Immature natural killer cell (primary cell): ENCODE data around the gene ASPSCR1. TPM values are rescaled to one million over a fixed set of nuclear protein-coding genes. Genes with fewer than 3 reads are reported as not detected.

Experiments
- DNase-seq, 3 donors: peaks; one replicate each; pipeline ENCODE4 v3.0.0; 2022; ENCODE audit warnings: mixed read lengths in 1 of 3
- H3K27ac Mint-ChIP-seq, 6 donors: one replicate each; pipeline ENCODE4 v1.8.0; 2020; ENCODE audit warnings: mixed read lengths in 6 of 6, mild to moderate bottlenecking in 5 of 6, inconsistent platforms in 4 of 6, moderate library complexity in 3 of 6
- H3K27me3 Mint-ChIP-seq, 3 donors: one replicate each; pipeline ENCODE4 v1.8.0; 2020 to 2021; ENCODE audit warnings: low read depth in 3 of 3, mild to moderate bottlenecking in 3 of 3, mixed read lengths in 3 of 3, moderate library complexity in 3 of 3, inconsistent platforms in 1 of 3
- H3K36me3 Mint-ChIP-seq, 3 donors: one replicate each; pipeline ENCODE4 v1.8.0; 2020; ENCODE audit warnings: mixed read lengths in 3 of 3, inconsistent platforms in 2 of 3, mild to moderate bottlenecking in 2 of 3
- H3K4me1 Mint-ChIP-seq, 2 donors: one replicate each; pipeline ENCODE4 v1.8.0; 2020; ENCODE audit warnings: inconsistent platforms in 2 of 2, mild to moderate bottlenecking in 2 of 2, mixed read lengths in 2 of 2, moderate library complexity in 1 of 2
- H3K4me3 Mint-ChIP-seq, 5 donors: one replicate each; pipeline ENCODE4 v1.8.0; 2020; ENCODE audit warnings: mild to moderate bottlenecking in 5 of 5, mixed read lengths in 5 of 5, inconsistent platforms in 3 of 5, moderate library complexity in 3 of 5
- H3K9me3 Mint-ChIP-seq, 6 donors: one replicate each; pipeline ENCODE4 v1.8.0; 2020; ENCODE audit warnings: mild to moderate bottlenecking in 6 of 6, mixed read lengths in 6 of 6, inconsistent platforms in 4 of 6, moderate library complexity in 3 of 6
- polyA plus RNA-seq, 3 donors: library from polyadenylated mRNA; unstranded; fragments of 300-500 nt; fragmentation: Illumina TruSeq; gene quantifications; one replicate each; pipeline ENCODE4 v1.2.3, GENCODE V29; 2021

The ASPSCR1 gene
- polyA plus RNA-seq, result 10 to 100 TPM; 21.1 to 32.9 (median 31.3) TPM

- Mint-ChIP-seq H3K36me3 (peaks cover 0 to 6% (median 4%) of the 10 kb centered on the region in 3 donors), H3K4me3 (peak within 1 kb of the TSS; percentile 91 to 96 (median 96)), H3K27ac (peak within 1 kb of the TSS; percentile 84 to 98 (median 95)), H3K27me3 (peaks cover 6 to 15% (median 10%) of the 10 kb centered on the region in 3 donors), H3K9me3 (peaks cover 0 to 2% (median 0%) of the 10 kb centered on the region in 6 donors), H3K4me1 (peaks cover 20 to 29% of the 10 kb centered on the region in 2 donors)
- DNase-seq, result peak; percentile 90 to 94 (median 93)
Observed at GRCh38 chr17:81977211-81977808, at the start of gene ASPSCR1. TSS of gene ASPSCR1 (plus strand) at chr17:81977629. CDS start at chr17:81977647, 18 bp downstream.

GRCh38 chr17:81927653-81928543 lies 49.5 kb upstream of the ASPSCR1 start, which contains the start of gene MAFG:
TSS of gene MAFG (minus strand) at chr17:81927735. CDS start at chr17:81923185, 4,550 bp downstream.
- peaks cover 7 to 12% of the 10 kb centered on the region in 2 donors for H3K4me1 Mint-ChIP-seq
- H3K4me3 Mint-ChIP-seq, result peak within 1 kb of the TSS; percentile 69 to 81 (median 73)
- DNase-seq, result peak; percentile 90 to 93 (median 92)
- peak within 1 kb of the TSS in 5 of 6 donors; percentile 40 to 64 (median 46) for H3K27ac Mint-ChIP-seq
- H3K9me3 Mint-ChIP-seq, result no peaks in the 10 kb centered on the region
- H3K36me3 Mint-ChIP-seq, result no peaks in the 10 kb centered on the region
- peaks cover 3 to 9% (median 6%) of the 10 kb centered on the region in 3 donors for H3K27me3 Mint-ChIP-seq

GRCh38 chr17:81928544-81929252 lies 48.7 kb upstream of the ASPSCR1 start:
- DNase-seq, result no peak
- Mint-ChIP-seq H3K4me1 (peaks cover 7 to 11% of the 10 kb centered on the region in 2 donors), H3K9me3 (no peaks in the 10 kb centered on the region), H3K36me3 (no peaks in the 10 kb centered on the region), H3K4me3 (peak overlapping the region; percentile 41 to 62 (median 53)), H3K27ac (no peak overlapping the region), H3K27me3 (peaks cover 3 to 11% (median 6%) of the 10 kb centered on the region in 3 donors)

GRCh38 chr17:81929253-81930141 lies 47.9 kb upstream of the ASPSCR1 start:
- Mint-ChIP-seq H3K4me3 (peak overlapping the region; percentile 41 to 62 (median 46)), H3K27me3 (peaks cover 3 to 11% (median 6%) of the 10 kb centered on the region in 3 donors), H3K4me1 (peaks cover 7 to 11% of the 10 kb centered on the region in 2 donors), H3K9me3 (no peaks in the 10 kb centered on the region), H3K36me3 (no peaks in the 10 kb centered on the region), H3K27ac (no peak overlapping the region)
- no peak for DNase-seq

- DNase-seq, result no peak
- H3K27ac Mint-ChIP-seq, result no peak overlapping the region
- H3K4me3 Mint-ChIP-seq, result no peak overlapping the region
Observed at GRCh38 chr17:81930142-81931125, 47.0 kb upstream of the ASPSCR1 start.

GRCh38 chr17:81931189-81931556 lies 46.3 kb upstream of the ASPSCR1 start:
- Mint-ChIP-seq H3K36me3 (no peaks in the 10 kb centered on the region), H3K4me3 (no peak overlapping the region), H3K4me1 (peaks cover 4% of the 10 kb centered on the region in 2 donors), H3K27me3 (peaks cover 3 to 11% (median 4%) of the 10 kb centered on the region in 3 donors), H3K27ac (no peak overlapping the region), H3K9me3 (no peaks in the 10 kb centered on the region)
- no peak for DNase-seq

More at GRCh38 chr17:81930142-81931125, 47.0 kb upstream of the ASPSCR1 start:
- Mint-ChIP-seq H3K36me3 (no peaks in the 10 kb centered on the region), H3K27me3 (peaks cover 3 to 14% (median 5%) of the 10 kb centered on the region in 3 donors), H3K9me3 (no peaks in the 10 kb centered on the region), H3K4me1 (peaks cover 7 to 10% of the 10 kb centered on the region in 2 donors)

GRCh38 chr17:81931557-81932332 lies 45.7 kb upstream of the ASPSCR1 start:
- Mint-ChIP-seq H3K27me3 (peaks cover 3 to 6% (median 4%) of the 10 kb centered on the region in 3 donors), H3K9me3 (no peaks in the 10 kb centered on the region), H3K36me3 (no peaks in the 10 kb centered on the region), H3K4me1 (peaks cover 0 to 5% of the 10 kb centered on the region in 2 donors), H3K4me3 (no peak overlapping the region), H3K27ac (no peak overlapping the region)
- no peak for DNase-seq

GRCh38 chr17:81932333-81932983 lies 45.0 kb upstream of the ASPSCR1 start:
- H3K36me3 Mint-ChIP-seq, result no peaks in the 10 kb centered on the region
- DNase-seq, result no peak
- peaks cover 3 to 4% (median 4%) of the 10 kb centered on the region in 3 donors for H3K27me3 Mint-ChIP-seq
- no peak overlapping the region for H3K4me3 Mint-ChIP-seq
- H3K4me1 Mint-ChIP-seq, result peaks cover 0 to 7% of the 10 kb centered on the region in 2 donors
- H3K9me3 Mint-ChIP-seq, result no peaks in the 10 kb centered on the region
- no peak overlapping the region for H3K27ac Mint-ChIP-seq

GRCh38 chr17:81933178-81933699 lies 44.2 kb upstream of the ASPSCR1 start:
- no peaks in the 10 kb centered on the region for H3K36me3 Mint-ChIP-seq
- no peaks in the 10 kb centered on the region for H3K9me3 Mint-ChIP-seq
- peaks cover 0 to 10% of the 10 kb centered on the region in 2 donors for H3K4me1 Mint-ChIP-seq
- no peak for DNase-seq
- peaks cover 2 to 4% (median 4%) of the 10 kb centered on the region in 3 donors for H3K27me3 Mint-ChIP-seq
- H3K4me3 Mint-ChIP-seq, result no peak overlapping the region
- H3K27ac Mint-ChIP-seq, result no peak overlapping the region

- no peaks in the 10 kb centered on the region for H3K9me3 Mint-ChIP-seq
- no peak overlapping the region for H3K4me3 Mint-ChIP-seq
- peaks cover 2 to 4% (median 4%) of the 10 kb centered on the region in 3 donors for H3K27me3 Mint-ChIP-seq
- no peak for DNase-seq
- H3K4me1 Mint-ChIP-seq, result peaks cover 0 to 10% of the 10 kb centered on the region in 2 donors
- no peak overlapping the region for H3K27ac Mint-ChIP-seq
- H3K36me3 Mint-ChIP-seq, result no peaks in the 10 kb centered on the region
Observed at GRCh38 chr17:81934098-81934757, 43.2 kb upstream of the ASPSCR1 start.
